SU-DHL-6 (cell line): ENCODE data around the gene SORCS2.

Experiments used
- H2AFZ ChIP-seq: fragments of 200-600 bp; sonication (generic); 2 replicates; pipeline ENCODE4 v1.6.1; 2014; ENCODE audit warnings: low read depth, mild to moderate bottlenecking, moderate library complexity, mixed read lengths, antibody characterized with exemption, low read length; ENCODE audit not compliant: severe bottlenecking
- H3F3A ChIP-seq: fragments of 200-600 bp; shearing (Covaris generic); 2 replicates; pipeline ENCODE4 v1.6.0; 2016; ENCODE audit warnings: antibody characterized with exemption, mild to moderate bottlenecking; ENCODE audit not compliant: insufficient read depth
- H3K27ac ChIP-seq: fragments of 200-600 bp; sonication (generic); 2 replicates; pipeline ENCODE4 v1.5.1; 2016; ENCODE audit warnings: low read depth, mild to moderate bottlenecking, low read length, moderate library complexity, mixed read lengths
- H3K27me3 ChIP-seq: fragments of 200-600 bp; sonication (generic), shearing (Covaris generic); 2 replicates; pipeline ENCODE4 v1.6.0; 2014; ENCODE audit warnings: mild to moderate bottlenecking, low read length
- H3K36me3 ChIP-seq: fragments of 200-600 bp; sonication (generic); 2 replicates; pipeline ENCODE4 v1.6.1; 2014; ENCODE audit warnings: mild to moderate bottlenecking, low read length, mixed read lengths
- H3K4me2 ChIP-seq: fragments of 300-600, 200-600 bp; shearing (Covaris generic), sonication (generic); 2 replicates; pipeline ENCODE4 v1.6.0; 2014; ENCODE audit warnings: low read length, low read depth, mild to moderate bottlenecking; ENCODE audit not compliant: poor library complexity, severe bottlenecking
- H3K4me3 ChIP-seq: fragments of 200-600 bp; sonication (generic); 2 replicates; pipeline ENCODE4 v1.5.1; 2014; ENCODE audit warnings: antibody characterized with exemption, low read length, mild to moderate bottlenecking, mixed read lengths; ENCODE audit not compliant: insufficient read depth, poor library complexity, severe bottlenecking
- H3K79me2 ChIP-seq: fragments of 200-600 bp; sonication (generic); 2 replicates; pipeline ENCODE4 v1.6.1; 2014; ENCODE audit warnings: mild to moderate bottlenecking, low read length, moderate library complexity; ENCODE audit not compliant: insufficient read depth
- H3K9ac ChIP-seq: fragments of 200-600 bp; sonication (generic); 2 replicates; pipeline ENCODE4 v1.7.0; 2014; ENCODE audit warnings: mild to moderate bottlenecking, low read length
- H3K9me2 ChIP-seq: fragments of 200-600 bp; sonication (generic); replicated peaks from 2 replicates; pipeline ENCODE4 v1.6.1; 2014; ENCODE audit warnings: low read length; ENCODE audit not compliant: insufficient read depth
- H3K9me3 ChIP-seq: fragments of 200-600 bp; sonication (generic); 2 replicates; pipeline ENCODE4 v1.6.1; 2014; ENCODE audit warnings: low read length, mixed read lengths; ENCODE audit not compliant: insufficient read depth
- H4K20me1 ChIP-seq: fragments of 200-600 bp; sonication (generic); 2 replicates; pipeline ENCODE4 v1.6.1; 2014; ENCODE audit warnings: low read depth, mild to moderate bottlenecking, antibody characterized with exemption, low read length, moderate library complexity, mixed read lengths
- CTCF ChIP-seq: fragments of 200-600 bp; sonication (generic); IDR thresholded peaks from one replicate; pipeline ENCODE4 v1.5.1; 2017; ENCODE audit warnings: antibody characterized with exemption, mild to moderate bottlenecking, low read length, moderate library complexity; ENCODE audit not compliant: insufficient read depth, poor library complexity, severe bottlenecking
- EZH2phosphoT487 ChIP-seq: fragments of 200-600 bp; sonication (generic), shearing (Covaris generic); conservative IDR thresholded peaks from 2 replicates; pipeline ENCODE4 v1.6.1; 2018; ENCODE audit warnings: mild to moderate bottlenecking, antibody characterized with exemption, low read length, moderate library complexity, mixed read lengths

SORCS2 gene

GRCh38 chr4:7366180-7366945, 174.0 kb downstream of the SORCS2 start:
- no peaks in the 10 kb centered on the region for H3K9me2 ChIP-seq
- H3K9me3 ChIP-seq: no peaks in the 10 kb centered on the region
- TF ChIP-seq EZH2phosphoT487 (no peak), CTCF (no peak)
- H3K27me3 ChIP-seq: no peaks in the 10 kb centered on the region
- H2AFZ ChIP-seq: no peak overlapping the region
- H3K79me2 ChIP-seq: no peaks in the 10 kb centered on the region
- H3K36me3 ChIP-seq: no peaks in the 10 kb centered on the region
- no peak overlapping the region for H3K4me2 ChIP-seq
- no peaks in the 10 kb centered on the region for H3F3A ChIP-seq
- no peak overlapping the region for H3K27ac ChIP-seq
- no peak overlapping the region for H3K9ac ChIP-seq
- no peak overlapping the region for H3K4me3 ChIP-seq
- H4K20me1 ChIP-seq: no peaks in the 10 kb centered on the region

- Histone ChIP-seq H3K79me2 (no peaks in the 10 kb centered on the region), H3F3A (no peaks in the 10 kb centered on the region), H2AFZ (no peak overlapping the region), H3K36me3 (no peaks in the 10 kb centered on the region), H4K20me1 (no peaks in the 10 kb centered on the region), H3K9me3 (no peaks in the 10 kb centered on the region), H3K4me2 (no peak overlapping the region), H3K9ac (no peak overlapping the region), H3K9me2 (no peaks in the 10 kb centered on the region), H3K4me3 (no peak overlapping the region), H3K27ac (no peak overlapping the region), H3K27me3 (no peaks in the 10 kb centered on the region)
- TF ChIP-seq CTCF: no peak
- TF ChIP-seq EZH2phosphoT487: no peak
These were observed 174.6 kb downstream of the SORCS2 start for GRCh38 chr4:7366954-7367353.

GRCh38 chr4:7367406-7367805, 175.1 kb downstream of the SORCS2 start:
- Histone ChIP-seq H3K9me3 (no peaks in the 10 kb centered on the region), H3K27me3 (no peaks in the 10 kb centered on the region), H3K9ac (no peak overlapping the region), H3K36me3 (no peaks in the 10 kb centered on the region), H3K4me2 (no peak overlapping the region), H3K4me3 (no peak overlapping the region), H3K27ac (no peak overlapping the region), H3K79me2 (no peaks in the 10 kb centered on the region), H2AFZ (no peak overlapping the region), H4K20me1 (no peaks in the 10 kb centered on the region), H3K9me2 (no peaks in the 10 kb centered on the region), H3F3A (no peaks in the 10 kb centered on the region)
- no peak for TF ChIP-seq CTCF
- no peak for TF ChIP-seq EZH2phosphoT487
